Type B pancreatic cell (in vitro differentiated cells): Measurements from ENCODE around the gene MLH3. TPM values are rescaled to one million over a fixed set of nuclear protein-coding genes. Genes with fewer than 3 reads are reported as not detected.

Experiments used
- DNase-seq: peaks from one replicate; pipeline ENCODE4 v3.0.0; 2021; ENCODE audit warnings: mixed read lengths; ENCODE audit not compliant: unreplicated experiment; ENCODE audit errors: extremely low spot score
- H3K27ac Mint-ChIP-seq: 2 replicates; pipeline ENCODE4 v1.8.0; 2021; ENCODE audit warnings: mild to moderate bottlenecking, mixed read lengths
- H3K27me3 Mint-ChIP-seq: 2 replicates; pipeline ENCODE4 v1.8.0; 2021; ENCODE audit warnings: mixed read lengths
- H3K36me3 Mint-ChIP-seq: 2 replicates; pipeline ENCODE4 v1.8.0; 2021; ENCODE audit warnings: mixed read lengths
- H3K4me1 Mint-ChIP-seq: one replicate; pipeline ENCODE4 v1.8.0; 2021; ENCODE audit warnings: mixed read lengths; ENCODE audit not compliant: unreplicated experiment
- H3K4me3 Mint-ChIP-seq: 2 replicates; pipeline ENCODE4 v1.8.0; 2021; ENCODE audit warnings: mild to moderate bottlenecking, mixed read lengths
- H3K9me3 Mint-ChIP-seq: 2 replicates; pipeline ENCODE4 v1.8.0; 2021; ENCODE audit warnings: mixed read lengths
- CTCF ChIP-seq: fragments of 200-600 bp; sonication (generic); conservative IDR thresholded peaks from 2 replicates; pipeline ENCODE4 v1.5.0; 2021; ENCODE audit warnings: antibody characterized with exemption, mild to moderate bottlenecking
- total RNA-seq: library from RNA; stranded (reverse); gene quantifications from 2 replicates; pipeline ENCODE4 v1.2.1, GENCODE V29; 2021; ENCODE audit warnings: low replicate concordance

The MLH3 gene
- total RNA-seq, 1 donor from 2014 or later: 28.5 TPM

GRCh38 chr14:75094896-75095295 is 43.6 kb upstream of the MLH3 start:
- no peak overlapping the region for H3K4me3 Mint-ChIP-seq
- no peaks in the 10 kb centered on the region for H3K4me1 Mint-ChIP-seq
- no peak for DNase-seq
- TF ChIP-seq CTCF: no peak
- no peaks in the 10 kb centered on the region for H3K27me3 Mint-ChIP-seq
- peaks cover 34% of the 10 kb centered on the region for H3K36me3 Mint-ChIP-seq
- H3K27ac Mint-ChIP-seq: no peak overlapping the region
- no peaks in the 10 kb centered on the region for H3K9me3 Mint-ChIP-seq

- H3K27me3 Mint-ChIP-seq: no peaks in the 10 kb centered on the region
- no peak overlapping the region for H3K27ac Mint-ChIP-seq
- TF ChIP-seq CTCF: no peak
- H3K9me3 Mint-ChIP-seq: no peaks in the 10 kb centered on the region
- H3K4me3 Mint-ChIP-seq: no peak overlapping the region
- H3K36me3 Mint-ChIP-seq: peaks cover 23% of the 10 kb centered on the region
- no peak for DNase-seq
- no peaks in the 10 kb centered on the region for H3K4me1 Mint-ChIP-seq
Measured at GRCh38 chr14:75092698-75093097, 41.4 kb upstream of the MLH3 start.

- Mint-ChIP-seq H3K4me3 (no peak overlapping the region), H3K27me3 (no peaks in the 10 kb centered on the region), H3K27ac (no peak overlapping the region), H3K4me1 (no peaks in the 10 kb centered on the region), H3K9me3 (no peaks in the 10 kb centered on the region), H3K36me3 (peaks cover 18% of the 10 kb centered on the region)
- no peak for DNase-seq
- no peak for TF ChIP-seq CTCF
Measured at GRCh38 chr14:75091251-75091650, 40.0 kb upstream of the MLH3 start.

GRCh38 chr14:75090353-75090752 is 39.1 kb upstream of the MLH3 start:
- H3K9me3 Mint-ChIP-seq: no peaks in the 10 kb centered on the region
- H3K36me3 Mint-ChIP-seq: peaks cover 20% of the 10 kb centered on the region
- no peak for DNase-seq
- TF ChIP-seq CTCF: no peak
- H3K27me3 Mint-ChIP-seq: no peaks in the 10 kb centered on the region
- H3K27ac Mint-ChIP-seq: no peak overlapping the region
- no peaks in the 10 kb centered on the region for H3K4me1 Mint-ChIP-seq
- H3K4me3 Mint-ChIP-seq: no peak overlapping the region

- no peaks in the 10 kb centered on the region for H3K9me3 Mint-ChIP-seq
- peaks cover 29% of the 10 kb centered on the region for H3K36me3 Mint-ChIP-seq
- TF ChIP-seq CTCF: peak; percentile 88
- no peak overlapping the region for H3K27ac Mint-ChIP-seq
- H3K4me3 Mint-ChIP-seq: no peak overlapping the region
- no peaks in the 10 kb centered on the region for H3K4me1 Mint-ChIP-seq
- no peak for DNase-seq
- H3K27me3 Mint-ChIP-seq: no peaks in the 10 kb centered on the region
Measured at GRCh38 chr14:75088566-75089373, 37.5 kb upstream of the MLH3 start.
